Activated CD8-positive, alpha-beta T cell treated with anti-CD3 and anti-CD28 coated beads, Interleukin-2, amount 10 ng/mL, durations not matched to agents 7 days and 5 days (primary cell): ENCODE data around the gene SPDYE16. TPM values are rescaled to one million over a fixed set of nuclear protein-coding genes. Genes with fewer than 3 reads are reported as not detected.
"Not testable (repeated sequence)": the region's sequence is repeated elsewhere in the genome, so short reads cannot be mapped to it uniquely, and the experiment has no call there.

Source experiments
- ATAC-seq: fragments of 150-1000 bp; cut with Tn5 transposase; one replicate; pipeline ENCODE4 v1.10.0; 2021; ENCODE audit warnings: moderate library complexity
- CTCF ChIA-PET: fragments of 350-600 bp; sonication (Branson Sonifier 250); formaldehyde crosslinking; loops from one replicate; lab custom pipeline; 2021; ENCODE audit warnings: antibody characterized with exemption; lab: Charles Lee
- POLR2A ChIA-PET: fragments of 350-600 bp; sonication (Branson Sonifier 250); formaldehyde crosslinking; loops from one replicate; lab custom pipeline; 2021; ENCODE audit warnings: antibody characterized with exemption; lab: Charles Lee
- DNase-seq: peaks from one replicate; pipeline ENCODE4 v3.0.0-alpha.2; 2020
- H3K27ac Mint-ChIP-seq: one replicate; pipeline ENCODE4 v1.8.0; 2021; ENCODE audit warnings: mild to moderate bottlenecking, mixed read lengths
- H3K27me3 Mint-ChIP-seq: one replicate; pipeline ENCODE4 v1.8.0; 2021; ENCODE audit warnings: low read depth, mixed read lengths
- H3K36me3 Mint-ChIP-seq: one replicate; pipeline ENCODE4 v1.8.0; 2021; ENCODE audit warnings: low read depth, mixed read lengths
- H3K4me1 Mint-ChIP-seq: one replicate; pipeline ENCODE4 v1.8.0; 2021; ENCODE audit warnings: low read depth, mixed read lengths
- H3K4me3 Mint-ChIP-seq: one replicate; pipeline ENCODE4 v1.8.0; 2021; ENCODE audit warnings: mild to moderate bottlenecking, mixed read lengths
- H3K9me3 Mint-ChIP-seq: one replicate; pipeline ENCODE4 v1.8.0; 2022; ENCODE audit warnings: mixed read lengths; ENCODE audit not compliant: insufficient read depth
- total RNA-seq, 2 experiments: library from RNA; stranded (reverse); gene quantifications; one replicate each; pipeline ENCODE4 v1.2.3, GENCODE V29; 2021

Gene SPDYE16
- total RNA-seq, 2 experiments from 2014 or later, result 0.16 to 0.18 TPM

DNA sequence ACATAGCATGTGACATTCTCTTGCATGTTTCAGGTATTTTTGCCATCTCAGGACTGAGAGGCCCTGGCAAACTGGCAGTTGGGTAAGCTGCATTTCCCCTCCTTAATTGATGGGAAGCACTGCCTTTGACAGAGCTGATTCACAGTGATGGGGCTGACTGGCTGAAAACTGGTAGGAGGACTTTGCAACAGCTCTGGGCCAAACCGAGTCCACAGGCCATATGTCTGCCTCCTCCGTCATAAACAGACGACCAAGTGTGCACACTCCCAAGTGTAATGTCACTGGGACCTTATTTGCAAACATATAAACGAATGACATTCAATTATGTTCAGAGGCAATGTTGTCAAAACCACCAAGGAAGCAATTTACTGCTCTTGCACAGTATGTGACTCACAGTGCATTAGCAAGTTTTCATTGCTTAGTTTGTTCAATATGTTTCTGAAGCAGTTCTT, 27.3 kb upstream of the SPDYE16 start:
- POLR2A ChIA-PET, DNase-seq, H3K9me3 Mint-ChIP-seq, H3K4me1 Mint-ChIP-seq, CTCF ChIA-PET, H3K4me3 Mint-ChIP-seq, H3K27ac Mint-ChIP-seq, H3K27me3 Mint-ChIP-seq, ATAC-seq: not testable (repeated sequence)
- H3K36me3 Mint-ChIP-seq, result peaks cover 25% of the 10 kb centered on the region

DNA sequence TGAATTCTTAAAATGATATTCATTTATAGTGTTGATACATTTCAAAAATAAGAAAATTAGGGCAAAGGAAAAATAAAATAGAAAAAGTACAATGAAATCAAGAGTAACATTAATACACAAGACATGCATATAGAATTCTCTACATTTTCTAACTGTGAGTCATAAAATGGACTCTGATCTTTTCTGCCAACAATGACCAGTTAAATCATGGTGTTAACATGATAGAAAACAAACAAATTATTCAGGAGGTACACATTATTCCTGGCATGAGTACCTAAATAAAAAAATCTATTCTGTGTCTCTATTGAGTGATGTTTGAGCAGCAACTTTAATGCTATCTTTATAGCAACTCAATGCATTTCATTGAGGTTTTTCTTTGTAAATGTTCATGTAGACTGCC, 25.6 kb upstream of the SPDYE16 start:
- H3K27ac Mint-ChIP-seq, H3K9me3 Mint-ChIP-seq, CTCF ChIA-PET, H3K4me3 Mint-ChIP-seq, ATAC-seq, DNase-seq, H3K27me3 Mint-ChIP-seq, H3K4me1 Mint-ChIP-seq, POLR2A ChIA-PET: not testable (repeated sequence)
- peaks cover 32% of the 10 kb centered on the region for H3K36me3 Mint-ChIP-seq

DNA sequence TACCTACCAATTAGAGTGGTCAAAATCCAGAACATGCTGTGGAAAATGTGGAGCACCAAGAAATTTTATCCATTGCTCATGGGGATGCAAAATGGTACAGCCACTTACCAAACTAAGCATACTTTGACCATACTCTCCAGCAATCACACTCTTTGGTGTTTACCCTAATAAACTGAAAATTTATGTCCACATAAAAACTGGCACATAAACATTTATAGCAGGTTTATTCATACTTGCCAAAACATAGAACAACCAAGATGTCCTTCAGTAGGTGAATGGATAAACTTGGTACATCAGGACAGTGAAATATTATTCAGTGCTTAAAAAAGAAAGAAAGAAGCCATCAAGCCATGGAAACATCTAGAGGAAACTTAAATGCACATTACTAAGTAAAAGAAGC, 24.7 kb upstream of the SPDYE16 start:
- H3K27ac Mint-ChIP-seq, H3K4me3 Mint-ChIP-seq, CTCF ChIA-PET, H3K4me1 Mint-ChIP-seq, H3K27me3 Mint-ChIP-seq, DNase-seq, POLR2A ChIA-PET, H3K9me3 Mint-ChIP-seq, ATAC-seq: not testable (repeated sequence)
- peaks cover 33% of the 10 kb centered on the region for H3K36me3 Mint-ChIP-seq

DNA sequence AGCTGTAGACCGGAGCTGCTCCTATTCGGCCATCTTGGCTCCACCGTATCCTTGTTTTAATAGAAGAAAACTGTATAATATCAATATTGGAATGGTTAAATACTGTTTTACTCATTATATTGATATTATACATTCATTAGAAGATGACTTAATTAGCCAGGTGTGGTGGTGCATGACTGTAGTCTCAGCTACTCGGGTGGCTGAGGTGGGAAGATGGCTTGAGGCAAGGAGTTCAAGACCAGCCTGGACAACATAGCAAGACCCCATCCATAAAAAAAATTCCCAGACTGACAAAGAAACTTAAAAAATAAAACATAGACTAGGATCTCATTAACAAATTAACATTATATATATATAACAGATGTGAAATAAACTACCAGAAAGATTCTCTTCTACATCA, 24.2 kb upstream of the SPDYE16 start:
- peaks cover 33% of the 10 kb centered on the region for H3K36me3 Mint-ChIP-seq
- ATAC-seq, H3K27ac Mint-ChIP-seq, CTCF ChIA-PET, H3K4me1 Mint-ChIP-seq, DNase-seq, POLR2A ChIA-PET, H3K27me3 Mint-ChIP-seq, H3K9me3 Mint-ChIP-seq, H3K4me3 Mint-ChIP-seq: not testable (repeated sequence)

DNA sequence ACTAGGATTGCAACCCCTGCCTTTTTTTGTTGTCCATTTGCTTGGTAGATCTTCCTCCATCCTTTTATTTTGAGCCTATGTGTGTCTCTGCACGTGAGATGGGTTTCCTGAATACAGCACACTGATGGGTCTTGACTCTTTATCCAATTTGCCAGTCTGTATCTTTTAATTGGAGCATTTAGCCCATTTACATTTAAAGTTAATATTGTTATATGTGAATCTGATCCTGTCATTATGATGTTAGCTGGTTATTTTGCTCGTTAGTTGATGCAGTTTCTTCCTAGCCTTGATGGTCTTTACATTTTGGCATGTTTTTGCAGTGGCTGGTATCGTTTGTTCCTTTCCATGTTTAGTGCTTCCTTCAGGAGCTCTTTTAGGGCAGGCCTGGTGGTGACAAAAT, 21.9 kb upstream of the SPDYE16 start:
- H3K4me1 Mint-ChIP-seq, H3K27me3 Mint-ChIP-seq, ATAC-seq, DNase-seq, H3K27ac Mint-ChIP-seq, H3K4me3 Mint-ChIP-seq, POLR2A ChIA-PET, CTCF ChIA-PET, H3K9me3 Mint-ChIP-seq: not testable (repeated sequence)
- peaks cover 41% of the 10 kb centered on the region for H3K36me3 Mint-ChIP-seq

DNA sequence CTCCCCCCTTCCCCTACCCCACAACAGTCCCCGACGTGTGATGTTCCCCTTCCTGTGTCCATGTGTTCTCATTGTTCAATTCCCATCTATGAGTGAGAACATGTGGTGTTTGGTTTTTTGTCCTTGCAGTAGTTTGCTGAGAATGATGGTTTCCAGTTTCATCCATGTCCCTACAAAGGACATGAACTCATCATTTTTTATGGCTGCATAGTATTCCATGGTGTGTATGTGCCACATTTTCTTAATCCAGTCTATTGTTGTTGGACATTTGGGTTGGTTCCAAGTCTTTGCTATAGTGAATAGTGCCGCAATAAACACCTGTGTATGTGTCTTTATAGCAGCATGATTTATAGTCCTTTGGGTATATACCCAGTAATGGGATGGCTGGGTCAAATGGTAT, 18.2 kb upstream of the SPDYE16 start:
- POLR2A ChIA-PET, CTCF ChIA-PET, ATAC-seq: not testable (repeated sequence)

DNA sequence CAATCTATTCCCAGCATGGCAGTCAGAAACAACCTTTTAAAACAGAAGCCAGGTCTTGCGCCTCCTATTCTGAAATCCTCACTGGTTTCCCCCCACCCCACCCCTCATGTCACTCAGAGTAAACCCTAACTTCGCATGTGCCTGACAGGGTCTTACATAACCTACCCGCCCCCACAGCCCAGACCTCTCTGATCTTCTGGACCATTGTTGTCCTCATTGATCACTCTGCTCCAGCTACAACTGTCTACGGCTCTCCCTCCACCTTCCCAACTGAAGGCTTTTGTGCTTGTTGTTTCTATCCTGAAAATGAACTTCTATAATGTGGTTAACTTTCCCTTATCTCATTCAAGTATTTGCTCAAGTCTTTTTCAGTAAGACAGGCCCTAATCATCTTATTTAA, 17.1 kb upstream of the SPDYE16 start:
- H3K9me3 Mint-ChIP-seq, DNase-seq, ATAC-seq, POLR2A ChIA-PET, H3K4me3 Mint-ChIP-seq, H3K27ac Mint-ChIP-seq, H3K27me3 Mint-ChIP-seq, CTCF ChIA-PET: not testable (repeated sequence)
- peaks cover 40% of the 10 kb centered on the region for H3K36me3 Mint-ChIP-seq
- peaks cover 13% of the 10 kb centered on the region for H3K4me1 Mint-ChIP-seq

More for the DNA sequence above, 18.2 kb upstream of the SPDYE16 start:
- not testable (repeated sequence) for H3K27me3 Mint-ChIP-seq, H3K4me3 Mint-ChIP-seq, DNase-seq, H3K9me3 Mint-ChIP-seq, H3K27ac Mint-ChIP-seq
- Mint-ChIP-seq H3K36me3 (peaks cover 44% of the 10 kb centered on the region), H3K4me1 (peaks cover 13% of the 10 kb centered on the region)

DNA sequence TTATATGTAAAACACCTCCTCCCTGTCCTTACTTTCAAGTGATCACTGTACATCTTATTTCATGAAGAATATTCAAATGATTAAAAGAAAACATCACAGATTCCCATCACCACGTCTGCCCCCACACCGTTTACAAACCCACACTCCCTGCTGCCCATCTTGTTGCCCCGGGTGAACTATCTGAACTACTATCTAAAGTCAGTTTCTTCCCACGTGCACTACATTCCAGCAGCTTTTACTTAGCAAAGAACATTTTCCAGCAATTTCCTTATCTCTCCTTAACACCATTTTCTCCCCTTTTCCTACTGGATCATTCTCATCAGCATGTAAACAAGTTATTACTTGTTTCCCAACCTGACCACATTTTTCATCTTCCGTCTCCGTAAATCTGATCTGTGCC, 16.6 kb upstream of the SPDYE16 start:
- CTCF ChIA-PET, H3K4me3 Mint-ChIP-seq, ATAC-seq, DNase-seq, POLR2A ChIA-PET, H3K9me3 Mint-ChIP-seq, H3K27me3 Mint-ChIP-seq, H3K27ac Mint-ChIP-seq: not testable (repeated sequence)
- Mint-ChIP-seq H3K36me3 (peaks cover 43% of the 10 kb centered on the region), H3K4me1 (peaks cover 16% of the 10 kb centered on the region)

DNA sequence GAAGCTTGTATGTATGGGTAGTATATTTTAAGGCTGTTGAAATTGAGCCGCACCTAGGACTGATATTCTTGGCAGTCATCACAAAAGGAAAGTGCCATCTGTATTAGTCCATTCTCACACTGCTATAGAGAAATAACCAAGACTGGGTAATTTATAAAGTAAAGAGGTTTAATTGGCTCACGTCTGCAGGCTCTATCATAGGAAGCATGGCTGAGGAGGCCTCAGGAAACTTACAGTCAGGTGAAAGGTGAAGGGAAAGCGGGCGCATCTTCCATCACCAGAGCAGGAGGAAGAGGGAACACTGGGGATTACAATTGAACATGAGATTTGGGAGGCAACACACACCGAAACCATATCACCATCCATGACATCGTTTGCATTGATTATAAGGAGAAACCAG, 8.9 kb upstream of the SPDYE16 start:
- H3K27ac Mint-ChIP-seq, POLR2A ChIA-PET, DNase-seq, CTCF ChIA-PET, H3K27me3 Mint-ChIP-seq, ATAC-seq, H3K4me3 Mint-ChIP-seq, H3K9me3 Mint-ChIP-seq: not testable (repeated sequence)
- peaks cover 20% of the 10 kb centered on the region for H3K4me1 Mint-ChIP-seq
- H3K36me3 Mint-ChIP-seq, result peaks cover 20% of the 10 kb centered on the region

DNA sequence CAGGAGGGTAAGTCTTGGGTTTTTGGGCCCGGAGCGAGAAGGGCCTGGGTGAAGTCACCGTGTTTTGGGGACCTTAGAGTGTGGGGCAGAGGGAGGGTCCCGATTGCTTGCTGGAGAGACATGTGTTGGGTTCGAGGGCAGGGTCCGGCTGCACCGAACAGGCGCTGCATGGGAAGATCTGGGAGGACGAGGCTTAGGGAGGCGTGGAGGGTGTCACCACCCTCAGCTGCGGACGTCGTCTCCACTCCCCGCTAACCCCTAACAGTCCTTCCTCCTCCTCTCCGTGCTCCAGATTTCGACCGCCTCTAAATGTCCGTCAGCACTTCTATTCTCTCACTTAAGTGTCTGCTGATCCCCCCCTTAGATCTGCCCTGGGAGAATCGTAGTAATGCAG, 6.8 kb upstream of the SPDYE16 start:
- H3K27ac Mint-ChIP-seq, result peak overlapping the region; percentile 91
- ATAC-seq, H3K9me3 Mint-ChIP-seq, DNase-seq, POLR2A ChIA-PET, CTCF ChIA-PET, H3K27me3 Mint-ChIP-seq: not testable (repeated sequence)
- peak overlapping the region; percentile 91 for H3K4me3 Mint-ChIP-seq
- peaks cover 19% of the 10 kb centered on the region for H3K4me1 Mint-ChIP-seq
- H3K36me3 Mint-ChIP-seq, result peaks cover 14% of the 10 kb centered on the region

DNA sequence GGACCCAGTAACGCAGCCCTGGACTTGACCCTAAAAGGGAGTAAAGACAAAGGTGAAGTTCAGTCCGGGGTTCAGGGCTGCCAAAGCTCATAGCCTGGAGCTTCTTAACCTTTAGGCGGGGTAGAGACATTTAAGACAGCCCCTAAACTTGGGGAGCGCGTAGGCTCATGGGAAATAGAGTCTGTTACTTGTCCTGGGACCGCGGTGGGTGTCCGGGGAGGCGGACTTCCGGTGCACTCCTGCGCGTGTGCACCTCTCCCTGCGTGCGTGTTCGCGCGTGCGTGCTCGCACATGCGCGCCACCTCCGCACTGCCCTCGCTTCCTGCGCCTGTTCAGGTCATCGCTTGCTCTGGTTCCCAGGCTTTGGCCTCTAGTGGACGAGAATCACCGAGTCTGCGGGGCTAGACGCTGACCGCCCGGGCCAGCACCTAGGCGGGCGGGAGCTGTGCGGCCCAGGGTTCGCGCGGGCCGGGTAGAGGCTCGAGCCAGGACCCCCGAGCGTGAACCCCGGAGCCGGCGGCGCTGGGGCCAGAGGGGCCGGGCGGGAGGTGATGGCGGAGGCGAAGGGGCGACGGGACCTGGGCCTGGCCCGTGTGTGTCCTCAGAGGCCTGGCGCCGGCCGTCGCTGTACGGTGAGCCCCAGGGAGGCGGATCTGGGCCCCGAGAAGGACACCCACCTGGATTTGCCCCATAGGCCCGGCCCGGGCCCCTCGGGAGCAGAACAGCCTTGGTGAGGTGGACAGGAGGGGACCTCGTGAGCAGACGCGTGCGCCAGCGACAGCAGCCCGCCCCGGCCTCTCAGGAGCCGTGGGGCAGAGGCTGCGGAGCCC, 6.1 kb upstream of the SPDYE16 start:
- POLR2A ChIA-PET, CTCF ChIA-PET, H3K9me3 Mint-ChIP-seq, H3K27me3 Mint-ChIP-seq: not testable (repeated sequence)
- ATAC-seq (peak; percentile 100), DNase-seq (peak; percentile 92)
- Mint-ChIP-seq H3K4me1 (peaks cover 18% of the 10 kb centered on the region), H3K27ac (peak overlapping the region; percentile 91), H3K4me3 (peak overlapping the region; percentile 91), H3K36me3 (peaks cover 12% of the 10 kb centered on the region)

DNA sequence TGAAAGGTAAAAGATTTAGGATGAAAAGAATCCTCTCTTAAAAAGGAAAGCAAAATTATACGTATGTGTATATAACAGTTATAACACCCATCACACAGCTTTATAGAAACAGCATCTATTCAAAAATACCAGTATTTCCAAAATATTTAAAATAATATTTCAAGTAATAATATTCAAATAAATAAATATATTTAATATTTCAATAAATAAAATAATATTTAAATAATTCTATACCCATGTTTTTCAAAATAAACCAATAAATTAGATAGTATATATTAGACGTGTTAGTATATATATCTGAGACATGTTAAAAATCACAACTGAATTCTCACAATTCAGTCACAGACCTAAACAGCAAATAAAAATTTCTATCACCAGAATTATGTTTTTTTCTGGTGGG, 11.5 kb downstream of the SPDYE16 start:
- H3K27ac Mint-ChIP-seq, POLR2A ChIA-PET, H3K9me3 Mint-ChIP-seq, CTCF ChIA-PET, H3K4me3 Mint-ChIP-seq, H3K27me3 Mint-ChIP-seq, DNase-seq, ATAC-seq, H3K4me1 Mint-ChIP-seq, H3K36me3 Mint-ChIP-seq: not testable (repeated sequence)
